GM20000 (cell line): ENCODE results near the gene SMTNL2.

Experiments
- DNase-seq: peaks from one replicate; pipeline ENCODE4 v3.0.0; 2012; ENCODE audit warnings: low spot score
- TF ChIP-seq, protein P1 (sequence below): IDR thresholded peaks from 2 replicates; pipeline ENCODE4 v1.5.1; 2012; ENCODE audit warnings: mild to moderate bottlenecking, control low read depth; ENCODE audit errors: extremely low read depth, missing control alignments

The SMTNL2 gene

DNA sequence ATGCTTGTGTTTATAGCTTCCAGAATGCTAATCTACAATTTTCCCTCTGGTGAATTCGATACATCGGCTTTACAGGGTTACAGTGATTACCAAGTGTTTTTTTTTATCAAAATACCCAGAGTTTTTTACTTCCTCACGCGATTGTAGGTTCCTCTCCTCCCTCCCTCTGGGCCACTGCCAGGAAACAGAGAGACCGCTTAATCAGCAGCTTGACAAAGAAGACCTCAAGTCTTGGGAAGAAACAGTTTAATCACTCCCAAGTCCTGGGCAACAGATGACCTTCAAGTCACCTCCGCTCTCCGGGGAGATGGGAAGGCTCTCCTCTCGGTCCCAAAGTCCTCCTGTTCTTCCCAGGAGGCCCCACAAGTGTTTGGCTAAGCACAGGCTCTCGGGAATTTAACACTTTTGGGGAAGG, 23.5 kb downstream of the SMTNL2 start:
- TF ChIP-seq, protein P1, sequence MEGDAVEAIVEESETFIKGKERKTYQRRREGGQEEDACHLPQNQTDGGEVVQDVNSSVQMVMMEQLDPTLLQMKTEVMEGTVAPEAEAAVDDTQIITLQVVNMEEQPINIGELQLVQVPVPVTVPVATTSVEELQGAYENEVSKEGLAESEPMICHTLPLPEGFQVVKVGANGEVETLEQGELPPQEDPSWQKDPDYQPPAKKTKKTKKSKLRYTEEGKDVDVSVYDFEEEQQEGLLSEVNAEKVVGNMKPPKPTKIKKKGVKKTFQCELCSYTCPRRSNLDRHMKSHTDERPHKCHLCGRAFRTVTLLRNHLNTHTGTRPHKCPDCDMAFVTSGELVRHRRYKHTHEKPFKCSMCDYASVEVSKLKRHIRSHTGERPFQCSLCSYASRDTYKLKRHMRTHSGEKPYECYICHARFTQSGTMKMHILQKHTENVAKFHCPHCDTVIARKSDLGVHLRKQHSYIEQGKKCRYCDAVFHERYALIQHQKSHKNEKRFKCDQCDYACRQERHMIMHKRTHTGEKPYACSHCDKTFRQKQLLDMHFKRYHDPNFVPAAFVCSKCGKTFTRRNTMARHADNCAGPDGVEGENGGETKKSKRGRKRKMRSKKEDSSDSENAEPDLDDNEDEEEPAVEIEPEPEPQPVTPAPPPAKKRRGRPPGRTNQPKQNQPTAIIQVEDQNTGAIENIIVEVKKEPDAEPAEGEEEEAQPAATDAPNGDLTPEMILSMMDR, result no peak
- DNase-seq, result no peak

DNA sequence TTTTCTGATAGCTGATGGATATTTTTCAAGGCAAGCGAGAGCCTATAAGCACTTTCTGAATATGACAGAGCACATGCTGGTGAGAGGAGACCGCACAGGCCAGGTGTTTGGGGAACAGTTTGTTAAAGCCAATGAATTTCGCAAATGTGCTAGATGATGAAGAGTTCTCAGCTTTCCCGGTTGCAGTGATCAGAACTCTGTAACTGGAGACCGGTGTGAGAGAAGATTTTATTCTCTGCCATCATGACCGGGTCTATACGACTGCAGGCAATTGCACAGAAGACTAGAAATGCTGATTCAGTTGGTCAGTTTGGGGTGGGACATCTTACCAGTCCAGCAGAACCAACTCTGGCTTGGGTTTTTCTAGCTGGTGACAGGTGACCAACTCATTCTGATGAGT, 25.4 kb downstream of the SMTNL2 start:
- DNase-seq, result no peak
- TF ChIP-seq, protein P1, result no peak

DNA sequence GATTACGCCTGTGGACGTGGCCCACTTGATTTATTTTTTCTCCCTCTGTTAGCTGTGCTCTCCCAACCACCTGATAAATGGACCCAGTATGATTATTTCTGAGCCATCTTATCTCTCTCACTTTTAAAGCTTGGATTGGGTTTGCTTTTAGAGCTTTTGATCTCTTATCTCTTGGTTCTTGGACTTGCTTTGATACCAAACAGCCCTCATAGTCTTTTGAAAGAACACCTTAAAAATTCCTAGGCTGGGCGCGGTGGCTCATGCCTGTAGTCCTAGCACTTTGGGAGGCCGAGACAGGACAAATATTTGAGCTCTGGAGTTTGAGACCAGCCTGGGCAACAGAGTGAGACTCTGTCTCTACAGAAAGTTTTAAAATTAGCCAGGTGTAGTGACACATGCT, 25.8 kb downstream of the SMTNL2 start:
- TF ChIP-seq, protein P1, result no peak
- DNase-seq, result no peak

DNA sequence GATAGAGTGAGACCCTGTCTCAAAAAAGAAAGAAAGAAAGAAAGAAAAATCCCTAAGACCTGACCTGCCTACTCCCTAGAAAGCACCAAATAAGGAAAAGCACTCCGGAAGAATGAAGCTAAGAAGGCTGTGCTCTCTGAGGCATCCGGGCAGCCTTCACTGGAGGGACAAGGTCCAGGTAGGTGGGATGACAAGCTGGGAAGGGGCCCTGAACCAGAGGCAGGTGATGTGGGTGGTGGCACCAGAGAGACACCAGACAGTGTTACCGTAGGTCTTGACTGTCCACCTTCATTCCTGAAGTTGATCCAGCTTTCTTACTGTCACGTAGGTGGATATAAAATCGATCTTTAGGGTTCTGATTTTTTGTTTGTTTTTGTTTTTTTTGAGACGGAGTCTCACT, 26.3 kb downstream of the SMTNL2 start:
- no peak for DNase-seq
- TF ChIP-seq, protein P1, result no peak

DNA sequence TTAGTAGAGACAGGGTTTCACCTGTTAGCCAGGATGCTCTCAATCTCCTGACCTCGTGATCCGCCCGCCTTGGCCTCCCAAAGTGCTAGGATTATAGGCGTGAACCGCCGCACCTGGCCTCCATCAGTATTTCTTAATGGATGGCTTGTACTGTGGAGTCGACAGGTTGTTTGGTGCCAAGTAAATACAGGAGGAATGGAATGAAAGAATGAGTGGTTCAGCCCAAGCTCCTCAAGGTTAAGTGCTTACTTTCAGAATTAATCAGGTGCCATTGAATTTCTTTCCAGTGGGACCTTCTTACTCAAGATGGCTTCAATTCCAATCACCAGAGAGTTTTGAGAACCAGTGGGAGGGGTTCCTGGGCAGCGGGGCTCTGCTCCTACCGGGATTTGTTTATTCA, 32.1 kb downstream of the SMTNL2 start:
- TF ChIP-seq, protein P1, result no peak
- no peak for DNase-seq

DNA sequence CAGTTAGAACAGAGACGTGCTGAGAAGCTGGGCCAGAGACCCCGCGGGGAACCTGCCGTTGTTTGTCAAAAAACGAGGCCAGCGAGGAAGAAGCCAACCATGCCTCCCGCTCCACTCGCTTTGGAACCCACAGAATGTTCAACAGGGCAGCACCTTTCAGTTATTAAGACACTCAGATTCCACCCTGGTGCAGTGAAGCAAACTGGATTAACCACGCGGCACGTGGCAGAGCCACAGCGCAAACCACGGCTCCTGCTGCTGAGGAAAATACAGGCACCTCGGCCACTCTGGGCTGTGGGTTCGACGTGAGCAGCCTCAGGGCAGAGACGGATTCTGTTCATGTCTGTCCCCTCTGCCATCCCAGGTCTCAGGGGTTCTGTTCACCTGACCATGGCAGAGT, 32.8 kb downstream of the SMTNL2 start:
- TF ChIP-seq, protein P1, result no peak
- no peak for DNase-seq

DNA sequence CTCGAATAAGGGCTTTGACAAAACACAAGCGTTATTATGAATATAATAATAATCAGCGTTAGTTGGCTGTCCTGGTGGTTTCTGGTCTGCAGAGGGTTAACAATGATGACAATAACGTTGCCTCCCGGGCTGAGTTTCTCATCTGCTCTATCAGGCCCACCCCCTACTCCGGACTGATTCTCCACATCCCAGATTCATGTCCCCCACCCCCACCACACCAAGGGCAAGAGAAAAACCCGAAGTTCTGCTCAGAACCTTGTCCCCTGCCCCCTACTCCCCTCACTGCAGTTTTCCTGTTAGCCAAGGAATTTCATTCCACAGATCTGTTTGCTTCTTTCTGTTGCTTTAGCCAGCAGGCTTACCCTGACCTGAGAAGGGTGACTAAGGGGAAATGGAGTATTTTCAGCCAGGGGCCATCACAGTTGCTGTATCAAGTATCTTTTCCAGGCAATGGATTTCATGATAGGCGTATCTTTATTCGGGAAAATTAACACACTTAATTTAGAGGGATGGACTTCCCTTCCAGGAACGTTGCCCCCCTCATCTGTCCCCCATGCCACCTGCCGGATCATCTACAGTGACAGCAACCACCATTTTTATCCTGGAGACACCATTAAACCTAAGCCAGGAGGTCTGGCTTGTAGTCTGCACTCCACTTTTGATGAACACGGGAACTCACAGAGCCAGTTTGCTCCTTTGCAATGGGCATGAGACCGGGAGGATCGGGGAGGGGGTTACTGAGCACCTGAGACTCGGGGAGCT, 33.4 kb downstream of the SMTNL2 start:
- TF ChIP-seq, protein P1, result no peak
- no peak for DNase-seq
